Measurements from ENCODE around the gene CYB5R4.
"Not testable (repeated sequence)": the region's sequence is repeated elsewhere in the genome, so short reads cannot be mapped to it uniquely, and the experiment has no call there.

The CYB5R4 gene

DNA sequence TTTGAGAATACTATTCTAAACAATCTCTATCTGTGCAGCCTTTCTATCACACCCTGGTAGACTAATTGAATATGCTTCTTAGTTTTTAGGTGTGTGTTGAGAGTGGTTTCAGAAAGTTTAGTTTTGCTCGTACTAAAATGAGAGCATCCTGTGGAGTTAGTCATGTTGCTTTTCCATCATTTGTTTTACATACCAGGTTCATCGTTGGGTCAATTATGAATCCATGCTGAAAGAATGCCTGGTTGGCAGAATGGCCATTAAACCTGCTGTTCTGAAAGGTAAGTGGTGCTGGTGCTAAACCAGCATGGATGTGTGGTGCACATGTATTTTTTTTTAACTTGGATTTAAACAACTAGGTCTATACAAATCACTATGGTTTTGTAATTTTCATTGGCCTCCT is 49.3 kb downstream of the CYB5R4 start:
- H3K36me3 Mint-ChIP-seq (ENCODE audit: low read depth): peaks cover 19% of the 10 kb centered on the region
- no peak overlapping the region for H3K4me3 Mint-ChIP-seq
- H3K9me3 Mint-ChIP-seq: peaks cover 23% of the 10 kb centered on the region
- no peak overlapping the region for H3K27ac Mint-ChIP-seq
- H3K4me1 Mint-ChIP-seq (ENCODE audit: low read depth): peaks cover 4% of the 10 kb centered on the region
- no peak for DNase-seq (ENCODE audit: low spot score)
- H3K27me3 Mint-ChIP-seq (ENCODE audit: low read depth): no peaks in the 10 kb centered on the region

DNA sequence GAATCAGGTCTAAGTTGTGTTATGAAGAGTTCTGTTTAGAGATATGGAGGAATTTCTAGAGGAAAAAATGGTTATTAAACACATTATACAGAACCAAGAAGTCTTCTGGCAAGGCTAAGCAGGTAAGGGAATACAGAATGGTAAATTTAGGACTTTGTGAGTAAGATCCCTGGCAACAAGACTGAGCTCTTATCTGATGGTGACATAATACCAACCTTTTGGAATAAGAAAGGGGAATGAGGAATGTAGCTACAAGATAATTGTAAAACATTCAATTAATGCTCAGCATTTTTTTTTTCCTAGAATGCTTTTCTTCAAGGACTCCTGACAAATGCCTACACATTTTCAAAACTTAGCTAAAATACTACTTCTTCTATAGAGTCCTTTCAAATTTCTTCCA is 51.8 kb downstream of the CYB5R4 start:
- peaks cover 4% of the 10 kb centered on the region for H3K4me1 Mint-ChIP-seq (ENCODE audit: low read depth)
- peaks cover 23% of the 10 kb centered on the region for H3K36me3 Mint-ChIP-seq (ENCODE audit: low read depth)
- H3K9me3 Mint-ChIP-seq: peaks cover 7% of the 10 kb centered on the region
- no peaks in the 10 kb centered on the region for H3K27me3 Mint-ChIP-seq (ENCODE audit: low read depth)
- no peak overlapping the region for H3K4me3 Mint-ChIP-seq
- DNase-seq (ENCODE audit: low spot score): no peak
- H3K27ac Mint-ChIP-seq: no peak overlapping the region

DNA sequence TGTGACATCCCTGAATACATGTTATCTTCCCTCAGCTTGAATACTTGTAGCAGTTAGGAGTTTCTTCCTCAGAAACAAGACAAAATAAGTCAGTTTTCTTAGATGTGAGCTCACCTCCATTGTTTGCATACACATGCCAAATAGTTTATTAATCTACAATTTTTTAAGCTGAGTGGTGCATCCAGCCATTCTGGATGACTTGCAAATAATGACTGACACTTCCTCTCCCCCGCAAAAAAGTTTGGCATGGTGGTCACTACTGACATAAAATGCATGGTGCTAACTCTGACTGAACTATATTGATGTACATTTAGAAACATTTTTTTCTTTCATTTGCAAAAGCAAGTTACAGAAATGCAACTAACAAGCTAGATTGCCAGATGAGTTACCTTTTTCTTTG is 55.5 kb downstream of the CYB5R4 start:
- Mint-ChIP-seq H3K36me3 (ENCODE audit: low read depth) (peaks cover 14% of the 10 kb centered on the region), H3K27me3 (ENCODE audit: low read depth) (no peaks in the 10 kb centered on the region), H3K4me1 (ENCODE audit: low read depth) (peaks cover 4% of the 10 kb centered on the region), H3K4me3 (no peak overlapping the region), H3K9me3 (no peaks in the 10 kb centered on the region), H3K27ac (no peak overlapping the region)
- no peak for DNase-seq (ENCODE audit: low spot score)

- H3K4me3 Mint-ChIP-seq: no peak overlapping the region
- no peaks in the 10 kb centered on the region for H3K9me3 Mint-ChIP-seq
- H3K27ac Mint-ChIP-seq: no peak overlapping the region
- peaks cover 6% of the 10 kb centered on the region for H3K36me3 Mint-ChIP-seq (ENCODE audit: low read depth)
- no peaks in the 10 kb centered on the region for H3K4me1 Mint-ChIP-seq (ENCODE audit: low read depth)
- DNase-seq (ENCODE audit: low spot score): no peak
- no peaks in the 10 kb centered on the region for H3K27me3 Mint-ChIP-seq (ENCODE audit: low read depth)
Measured at GRCh38 chr6:83917001-83917400, 57.5 kb downstream of the CYB5R4 start.

GRCh38 chr6:83920017-83920416 is 60.5 kb downstream of the CYB5R4 start:
- no peaks in the 10 kb centered on the region for H3K27me3 Mint-ChIP-seq (ENCODE audit: low read depth)
- DNase-seq (ENCODE audit: low spot score): no peak
- no peaks in the 10 kb centered on the region for H3K4me1 Mint-ChIP-seq (ENCODE audit: low read depth)
- H3K27ac Mint-ChIP-seq: no peak overlapping the region
- peaks cover 15% of the 10 kb centered on the region for H3K36me3 Mint-ChIP-seq (ENCODE audit: low read depth)
- no peaks in the 10 kb centered on the region for H3K9me3 Mint-ChIP-seq
- no peak overlapping the region for H3K4me3 Mint-ChIP-seq

DNA sequence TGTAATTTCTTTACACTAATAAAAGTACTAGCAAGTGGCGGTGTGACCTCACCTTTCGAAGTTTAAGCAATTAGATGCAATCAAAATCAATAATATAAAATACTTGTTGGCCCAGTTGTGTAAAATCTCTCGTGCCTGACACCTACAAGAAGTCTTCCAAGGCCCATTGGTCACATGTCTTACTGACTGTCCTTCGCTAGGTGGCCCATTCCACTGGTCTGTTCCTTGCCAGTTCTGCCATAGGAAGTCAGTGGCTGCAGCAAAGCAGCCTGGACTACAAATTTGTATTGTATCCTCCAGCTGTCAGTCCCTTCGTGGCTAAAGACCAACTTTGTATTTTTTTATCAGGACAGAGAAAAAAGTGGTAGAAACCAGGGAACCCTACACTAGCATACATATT is 61.8 kb downstream of the CYB5R4 start:
- no peak for DNase-seq (ENCODE audit: low spot score)
- H3K4me1 Mint-ChIP-seq (ENCODE audit: low read depth): no peaks in the 10 kb centered on the region
- H3K4me3 Mint-ChIP-seq: no peak overlapping the region
- no peak overlapping the region for H3K27ac Mint-ChIP-seq
- no peaks in the 10 kb centered on the region for H3K27me3 Mint-ChIP-seq (ENCODE audit: low read depth)
- H3K9me3 Mint-ChIP-seq: no peaks in the 10 kb centered on the region
- peaks cover 15% of the 10 kb centered on the region for H3K36me3 Mint-ChIP-seq (ENCODE audit: low read depth)

- H3K4me3 Mint-ChIP-seq: no peak overlapping the region
- H3K9me3 Mint-ChIP-seq: no peaks in the 10 kb centered on the region
- H3K27ac Mint-ChIP-seq: no peak overlapping the region
- H3K27me3 Mint-ChIP-seq (ENCODE audit: low read depth): no peaks in the 10 kb centered on the region
- H3K36me3 Mint-ChIP-seq (ENCODE audit: low read depth): peaks cover 38% of the 10 kb centered on the region
- DNase-seq (ENCODE audit: low spot score): no peak
- no peaks in the 10 kb centered on the region for H3K4me1 Mint-ChIP-seq (ENCODE audit: low read depth)
Measured at GRCh38 chr6:83927470-83927869, 68.0 kb downstream of the CYB5R4 start.

GRCh38 chr6:83928286-83928685 is 68.8 kb downstream of the CYB5R4 start:
- Mint-ChIP-seq H3K36me3 (ENCODE audit: low read depth) (peaks cover 39% of the 10 kb centered on the region), H3K9me3 (no peaks in the 10 kb centered on the region), H3K27ac (no peak overlapping the region)

GRCh38 chr6:83946201-83946833 is 86.8 kb downstream of the CYB5R4 start:
- not testable (repeated sequence) for DNase-seq (ENCODE audit: low spot score); H3K4me1 Mint-ChIP-seq (ENCODE audit: low read depth); H3K27me3 Mint-ChIP-seq (ENCODE audit: low read depth); H3K4me3 Mint-ChIP-seq; H3K27ac Mint-ChIP-seq
- Mint-ChIP-seq H3K9me3 (peaks cover 31% of the 10 kb centered on the region), H3K36me3 (ENCODE audit: low read depth) (peaks cover 18% of the 10 kb centered on the region)

More at GRCh38 chr6:83928286-83928685, 68.8 kb downstream of the CYB5R4 start:
- no peaks in the 10 kb centered on the region for H3K4me1 Mint-ChIP-seq (ENCODE audit: low read depth)
- no peaks in the 10 kb centered on the region for H3K27me3 Mint-ChIP-seq (ENCODE audit: low read depth)
- no peak overlapping the region for H3K4me3 Mint-ChIP-seq
- no peak for DNase-seq (ENCODE audit: low spot score)

GRCh38 chr6:83947983-83948382 is 88.5 kb downstream of the CYB5R4 start:
- H3K4me3 Mint-ChIP-seq; H3K4me1 Mint-ChIP-seq (ENCODE audit: low read depth); DNase-seq (ENCODE audit: low spot score); H3K27me3 Mint-ChIP-seq (ENCODE audit: low read depth); H3K27ac Mint-ChIP-seq: not testable (repeated sequence)
- peaks cover 14% of the 10 kb centered on the region for H3K36me3 Mint-ChIP-seq (ENCODE audit: low read depth)
- peaks cover 31% of the 10 kb centered on the region for H3K9me3 Mint-ChIP-seq

DNA sequence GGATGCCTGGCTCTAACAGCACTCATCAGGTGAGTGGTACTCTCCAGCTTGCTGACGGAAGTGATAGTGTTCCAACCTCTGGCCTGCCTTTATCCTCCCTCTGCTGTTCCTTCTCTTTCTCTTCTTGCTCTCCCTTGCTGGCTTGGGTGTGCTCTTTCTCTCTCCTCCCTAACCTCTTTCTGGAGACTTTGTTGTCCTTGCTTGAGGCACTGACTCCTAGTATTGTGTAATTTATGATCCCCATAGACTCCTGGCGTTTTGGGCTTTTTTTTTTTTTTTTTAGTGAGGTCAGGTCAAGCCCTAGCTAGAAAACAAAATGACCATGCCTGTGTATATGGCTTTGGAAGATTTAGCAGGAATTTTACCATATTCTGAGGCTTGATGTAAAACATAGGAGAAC is 89.4 kb downstream of the CYB5R4 start:
- Mint-ChIP-seq H3K36me3 (ENCODE audit: low read depth) (peaks cover 10% of the 10 kb centered on the region), H3K4me1 (ENCODE audit: low read depth) (peaks cover 11% of the 10 kb centered on the region), H3K27ac (no peak overlapping the region), H3K4me3 (no peak overlapping the region), H3K9me3 (peaks cover 24% of the 10 kb centered on the region), H3K27me3 (ENCODE audit: low read depth) (no peaks in the 10 kb centered on the region)
- no peak for DNase-seq (ENCODE audit: low spot score)

DNA sequence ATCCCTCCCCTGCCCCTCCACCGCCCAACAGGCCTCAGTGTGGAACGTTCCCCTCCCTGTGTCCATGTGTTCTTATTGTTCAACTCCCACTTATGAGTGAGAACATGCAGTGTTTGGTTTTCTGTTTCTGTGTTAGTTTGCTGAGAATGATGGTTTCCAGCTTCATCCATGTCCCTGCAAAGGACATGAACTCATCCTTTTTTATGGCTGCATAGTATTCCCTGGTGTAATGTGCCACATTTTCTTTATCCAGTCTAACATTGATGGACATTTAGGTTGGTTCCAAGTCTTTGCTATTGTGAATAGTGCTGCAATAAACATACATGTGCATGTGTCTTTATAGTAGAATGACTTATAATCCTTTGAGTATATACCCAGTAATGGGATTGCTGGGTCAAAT is 91.9 kb downstream of the CYB5R4 start:
- not testable (repeated sequence) for H3K9me3 Mint-ChIP-seq; DNase-seq (ENCODE audit: low spot score); H3K27me3 Mint-ChIP-seq (ENCODE audit: low read depth); H3K4me3 Mint-ChIP-seq; H3K27ac Mint-ChIP-seq
- peaks cover 17% of the 10 kb centered on the region for H3K4me1 Mint-ChIP-seq (ENCODE audit: low read depth)
- peaks cover 20% of the 10 kb centered on the region for H3K36me3 Mint-ChIP-seq (ENCODE audit: low read depth)

DNA sequence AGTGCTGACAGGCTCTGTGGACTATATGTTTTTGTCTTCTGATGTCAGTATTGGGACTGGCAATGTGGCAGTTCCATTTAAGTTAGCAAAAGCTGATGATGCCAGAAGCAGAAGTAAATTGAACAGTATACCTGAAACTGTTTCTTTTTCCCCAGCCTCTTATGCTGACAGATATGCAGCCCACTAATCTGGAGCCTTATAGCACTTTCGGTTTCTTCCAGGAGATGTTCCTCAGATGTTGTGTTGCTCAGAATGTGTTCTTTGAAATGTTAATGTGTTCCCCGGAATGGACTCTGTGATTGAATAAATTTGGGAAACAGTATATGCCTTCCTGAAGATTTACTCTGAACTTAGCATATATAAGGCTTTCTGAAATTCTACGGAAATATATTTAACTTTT is 93.3 kb downstream of the CYB5R4 start:
- Mint-ChIP-seq H3K4me1 (ENCODE audit: low read depth) (peaks cover 22% of the 10 kb centered on the region), H3K27ac (no peak overlapping the region), H3K27me3 (ENCODE audit: low read depth) (no peaks in the 10 kb centered on the region), H3K9me3 (no peaks in the 10 kb centered on the region), H3K4me3 (no peak overlapping the region), H3K36me3 (ENCODE audit: low read depth) (peaks cover 26% of the 10 kb centered on the region)
- DNase-seq (ENCODE audit: low spot score): no peak

GRCh38 chr6:83954371-83954770 is 94.9 kb downstream of the CYB5R4 start:
- Mint-ChIP-seq H3K36me3 (ENCODE audit: low read depth) (peaks cover 34% of the 10 kb centered on the region), H3K4me1 (ENCODE audit: low read depth) (peaks cover 27% of the 10 kb centered on the region), H3K27me3 (ENCODE audit: low read depth) (no peaks in the 10 kb centered on the region), H3K27ac (no peak overlapping the region), H3K4me3 (no peak overlapping the region), H3K9me3 (no peaks in the 10 kb centered on the region)
- no peak for DNase-seq (ENCODE audit: low spot score)

- H3K36me3 Mint-ChIP-seq (ENCODE audit: low read depth): peaks cover 47% of the 10 kb centered on the region
- no peak for DNase-seq (ENCODE audit: low spot score)
- peaks cover 37% of the 10 kb centered on the region for H3K4me1 Mint-ChIP-seq (ENCODE audit: low read depth)
- no peak overlapping the region for H3K27ac Mint-ChIP-seq
- H3K9me3 Mint-ChIP-seq: no peaks in the 10 kb centered on the region
- no peak overlapping the region for H3K4me3 Mint-ChIP-seq
- H3K27me3 Mint-ChIP-seq (ENCODE audit: low read depth): no peaks in the 10 kb centered on the region
Measured at GRCh38 chr6:83958241-83958685, 98.8 kb downstream of the CYB5R4 start.

Measured in T-helper 2 cell treated with Interferon-gamma antibody and Interleukin-4, amounts not matched to agents 5 μg/mL and 100 μg/mL, for 36 hours (primary cell).